ENCODE results near the gene SPAG16.

The SPAG16 gene

GRCh38 chr2:214019229-214019972 lies 735.1 kb downstream of the SPAG16 start:
- 89 to 92% methylated on average over 1 of the region's 3 CpGs for WGBS, 2 experiments (ENCODE audit: insufficient coverage in 2 of 2)
- Histone ChIP-seq H3K9me3 (ENCODE audit: control insufficient read depth, low read length) (no peaks in the 10 kb centered on the region), H3K4me1 (ENCODE audit: control insufficient read depth, insufficient read depth, low read length, poor library complexity, severe bottlenecking) (no peaks in the 10 kb centered on the region), H3K27ac (ENCODE audit: low read depth, low read length, severe bottlenecking) (peak overlapping the region; percentile 38), H3K4me3 (ENCODE audit: extremely low read depth, insufficient read depth, low read length, poor library complexity, severe bottlenecking) (no peak overlapping the region), H3K36me3 (ENCODE audit: control insufficient read depth, insufficient read depth, low read length) (no peaks in the 10 kb centered on the region)

- H3K27ac ChIP-seq (ENCODE audit: low read depth, low read length, severe bottlenecking) = no peak overlapping the region
- 80% methylated on average over 1 of the region's 4 CpGs; no CpG with 5 or more reads in 1 of the 2 experiments for WGBS, 2 experiments (ENCODE audit: insufficient coverage in 2 of 2)
- H3K4me1 ChIP-seq (ENCODE audit: control insufficient read depth, insufficient read depth, low read length, poor library complexity, severe bottlenecking) = no peaks in the 10 kb centered on the region
- H3K4me3 ChIP-seq (ENCODE audit: extremely low read depth, insufficient read depth, low read length, poor library complexity, severe bottlenecking) = no peak overlapping the region
- no peaks in the 10 kb centered on the region for H3K36me3 ChIP-seq (ENCODE audit: control insufficient read depth, insufficient read depth, low read length)
- H3K9me3 ChIP-seq (ENCODE audit: control insufficient read depth, low read length) = no peaks in the 10 kb centered on the region
Measured at GRCh38 chr2:214019973-214020345, 735.7 kb downstream of the SPAG16 start.

GRCh38 chr2:214029190-214029589 lies 744.9 kb downstream of the SPAG16 start:
- Histone ChIP-seq H3K36me3 (ENCODE audit: control insufficient read depth, insufficient read depth, low read length) (no peaks in the 10 kb centered on the region), H3K4me1 (ENCODE audit: control insufficient read depth, insufficient read depth, low read length, poor library complexity, severe bottlenecking) (no peaks in the 10 kb centered on the region), H3K9me3 (ENCODE audit: control insufficient read depth, low read length) (no peaks in the 10 kb centered on the region), H3K27ac (ENCODE audit: low read depth, low read length, severe bottlenecking) (no peak overlapping the region), H3K4me3 (ENCODE audit: extremely low read depth, insufficient read depth, low read length, poor library complexity, severe bottlenecking) (no peak overlapping the region)
- no CpG with 5 or more reads among the region's 2 CpGs for WGBS, 2 experiments (ENCODE audit: insufficient coverage in 2 of 2)

GRCh38 chr2:214031566-214031965 lies 747.3 kb downstream of the SPAG16 start:
- H3K4me1 ChIP-seq (ENCODE audit: control insufficient read depth, insufficient read depth, low read length, poor library complexity, severe bottlenecking) = no peaks in the 10 kb centered on the region
- H3K27ac ChIP-seq (ENCODE audit: low read depth, low read length, severe bottlenecking) = no peak overlapping the region
- no peaks in the 10 kb centered on the region for H3K36me3 ChIP-seq (ENCODE audit: control insufficient read depth, insufficient read depth, low read length)
- no peak overlapping the region for H3K4me3 ChIP-seq (ENCODE audit: extremely low read depth, insufficient read depth, low read length, poor library complexity, severe bottlenecking)
- no peaks in the 10 kb centered on the region for H3K9me3 ChIP-seq (ENCODE audit: control insufficient read depth, low read length)
- 67 to 100% methylated on average over 1 of the region's 1 CpG for WGBS, 2 experiments (ENCODE audit: insufficient coverage in 2 of 2)

- H3K4me1 ChIP-seq (ENCODE audit: control insufficient read depth, insufficient read depth, low read length, poor library complexity, severe bottlenecking) = no peaks in the 10 kb centered on the region
- WGBS, 2 experiments (ENCODE audit: insufficient coverage in 2 of 2) = 76 to 81% methylated on average over 3 of the region's 3 CpGs
- no peak overlapping the region for H3K4me3 ChIP-seq (ENCODE audit: extremely low read depth, insufficient read depth, low read length, poor library complexity, severe bottlenecking)
- no peak overlapping the region for H3K27ac ChIP-seq (ENCODE audit: low read depth, low read length, severe bottlenecking)
- H3K9me3 ChIP-seq (ENCODE audit: control insufficient read depth, low read length) = no peaks in the 10 kb centered on the region
- H3K36me3 ChIP-seq (ENCODE audit: control insufficient read depth, insufficient read depth, low read length) = no peaks in the 10 kb centered on the region
Measured at GRCh38 chr2:214034417-214034816, 750.2 kb downstream of the SPAG16 start.

DNA sequence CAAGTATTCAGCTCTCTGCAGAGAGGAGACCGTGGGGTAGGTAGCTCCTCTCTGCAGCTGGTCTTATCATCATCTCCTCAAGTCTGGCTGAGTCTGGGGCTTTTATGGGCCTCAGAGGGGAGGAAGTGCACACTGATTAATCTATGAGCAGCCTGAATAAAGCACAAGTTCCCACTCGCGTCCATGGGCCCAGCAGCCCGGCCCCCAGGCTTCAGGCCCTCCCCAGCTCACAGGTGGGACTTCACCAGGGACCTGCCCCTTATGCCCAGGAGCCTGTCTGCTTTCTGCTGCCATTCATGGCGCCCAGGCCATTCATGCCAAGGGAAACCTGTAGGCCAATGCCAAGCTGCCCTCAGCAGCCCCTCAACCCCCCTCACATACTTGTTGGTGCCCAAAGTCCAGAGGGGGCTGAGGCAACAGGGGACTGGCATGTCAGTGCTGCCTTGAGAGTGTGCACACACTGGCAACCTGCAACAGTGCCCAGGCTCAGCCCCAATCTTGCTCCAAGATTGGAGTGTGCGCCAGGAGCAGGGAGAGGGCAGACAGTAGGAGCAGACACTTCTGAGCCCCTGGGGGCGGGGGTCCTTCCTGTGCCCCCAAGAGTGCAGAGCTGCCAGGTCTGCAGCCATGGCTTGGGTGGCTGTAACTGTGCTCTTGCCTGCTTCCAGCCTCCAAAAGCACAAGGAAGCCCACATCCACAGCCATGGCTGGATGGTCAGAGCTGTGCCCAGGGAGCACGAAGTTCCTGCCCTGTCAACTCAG lies 751.0 kb downstream of the SPAG16 start:
- Histone ChIP-seq H3K4me3 (ENCODE audit: extremely low read depth, insufficient read depth, low read length, poor library complexity, severe bottlenecking) (no peak overlapping the region), H3K36me3 (ENCODE audit: control insufficient read depth, insufficient read depth, low read length) (no peaks in the 10 kb centered on the region), H3K4me1 (ENCODE audit: control insufficient read depth, insufficient read depth, low read length, poor library complexity, severe bottlenecking) (no peaks in the 10 kb centered on the region), H3K9me3 (ENCODE audit: control insufficient read depth, low read length) (no peaks in the 10 kb centered on the region), H3K27ac (ENCODE audit: low read depth, low read length, severe bottlenecking) (no peak overlapping the region)
- WGBS, 2 experiments (ENCODE audit: insufficient coverage in 2 of 2) = 85 to 96% methylated on average over 6 to 7 of the region's 8 CpGs

- H3K27ac ChIP-seq (ENCODE audit: low read depth, low read length, severe bottlenecking) = no peak overlapping the region
- no peak overlapping the region for H3K4me3 ChIP-seq (ENCODE audit: extremely low read depth, insufficient read depth, low read length, poor library complexity, severe bottlenecking)
- H3K36me3 ChIP-seq (ENCODE audit: control insufficient read depth, insufficient read depth, low read length) = no peaks in the 10 kb centered on the region
- H3K4me1 ChIP-seq (ENCODE audit: control insufficient read depth, insufficient read depth, low read length, poor library complexity, severe bottlenecking) = no peaks in the 10 kb centered on the region
- no peaks in the 10 kb centered on the region for H3K9me3 ChIP-seq (ENCODE audit: control insufficient read depth, low read length)
- 83% methylated on average over 1 of the region's 2 CpGs; no CpG with 5 or more reads in 1 of the 2 experiments for WGBS, 2 experiments (ENCODE audit: insufficient coverage in 2 of 2)
Measured at GRCh38 chr2:214035921-214036320, 751.7 kb downstream of the SPAG16 start.

DNA sequence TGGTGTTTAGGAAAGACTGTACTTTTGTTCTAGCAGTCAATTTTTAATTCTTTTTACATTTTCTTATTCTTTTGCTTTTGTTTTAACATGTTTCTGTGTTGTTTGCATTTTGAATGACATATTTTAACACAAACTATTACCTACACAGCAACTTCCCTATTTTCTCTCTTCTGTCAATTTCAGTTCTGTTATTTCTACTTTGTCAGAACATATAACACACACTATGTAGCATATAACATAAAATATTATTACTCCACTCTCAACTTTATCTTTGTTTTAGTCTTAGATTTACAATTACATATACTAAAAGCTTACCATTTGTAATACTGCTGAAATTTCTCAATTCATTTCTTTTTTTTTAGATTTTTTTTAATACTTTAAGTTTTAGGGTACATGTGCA lies 753.9 kb downstream of the SPAG16 start:
- Histone ChIP-seq H3K27ac (ENCODE audit: low read depth, low read length, severe bottlenecking) (no peak overlapping the region), H3K4me1 (ENCODE audit: control insufficient read depth, insufficient read depth, low read length, poor library complexity, severe bottlenecking) (no peaks in the 10 kb centered on the region), H3K4me3 (ENCODE audit: extremely low read depth, insufficient read depth, low read length, poor library complexity, severe bottlenecking) (no peak overlapping the region), H3K9me3 (ENCODE audit: control insufficient read depth, low read length) (no peaks in the 10 kb centered on the region), H3K36me3 (ENCODE audit: control insufficient read depth, insufficient read depth, low read length) (no peaks in the 10 kb centered on the region)

- no peaks in the 10 kb centered on the region for H3K36me3 ChIP-seq (ENCODE audit: control insufficient read depth, insufficient read depth, low read length)
- no peak overlapping the region for H3K4me3 ChIP-seq (ENCODE audit: extremely low read depth, insufficient read depth, low read length, poor library complexity, severe bottlenecking)
- no peaks in the 10 kb centered on the region for H3K4me1 ChIP-seq (ENCODE audit: control insufficient read depth, insufficient read depth, low read length, poor library complexity, severe bottlenecking)
- H3K27ac ChIP-seq (ENCODE audit: low read depth, low read length, severe bottlenecking) = no peak overlapping the region
- WGBS, 2 experiments (ENCODE audit: insufficient coverage in 2 of 2) = 85 to 100% methylated on average over 2 of the region's 2 CpGs
- H3K9me3 ChIP-seq (ENCODE audit: control insufficient read depth, low read length) = peaks cover 3% of the 10 kb centered on the region
Measured at GRCh38 chr2:214050731-214051130, 766.5 kb downstream of the SPAG16 start.

DNA sequence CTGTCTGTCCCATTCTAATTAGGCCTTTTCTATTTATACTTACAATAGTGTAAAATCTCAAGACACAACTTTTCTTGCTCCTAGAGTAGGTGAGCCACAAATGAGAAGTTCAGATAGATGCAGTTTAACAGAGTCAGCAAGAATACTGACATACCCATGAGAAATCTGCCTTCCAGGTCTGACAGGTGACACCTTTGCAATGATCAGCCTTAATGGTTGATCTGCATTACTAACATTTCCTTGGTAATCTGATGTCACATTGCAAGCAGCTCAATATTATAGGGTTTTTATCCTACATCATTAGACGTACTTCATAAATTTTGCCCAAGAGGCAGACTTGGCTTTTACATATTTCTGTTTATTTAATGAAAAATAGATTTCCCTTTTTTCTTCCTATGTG lies 767.3 kb downstream of the SPAG16 start:
- no peak overlapping the region for H3K27ac ChIP-seq (ENCODE audit: low read depth, low read length, severe bottlenecking)
- no peaks in the 10 kb centered on the region for H3K9me3 ChIP-seq (ENCODE audit: control insufficient read depth, low read length)
- H3K4me1 ChIP-seq (ENCODE audit: control insufficient read depth, insufficient read depth, low read length, poor library complexity, severe bottlenecking) = no peaks in the 10 kb centered on the region
- no peaks in the 10 kb centered on the region for H3K36me3 ChIP-seq (ENCODE audit: control insufficient read depth, insufficient read depth, low read length)
- no peak overlapping the region for H3K4me3 ChIP-seq (ENCODE audit: extremely low read depth, insufficient read depth, low read length, poor library complexity, severe bottlenecking)
- WGBS, 2 experiments (ENCODE audit: insufficient coverage in 2 of 2) = no CpG with 5 or more reads among the region's 1 CpG

- WGBS, 2 experiments (ENCODE audit: insufficient coverage in 2 of 2) = 81 to 93% methylated on average over 3 to 4 of the region's 5 CpGs
- no peak overlapping the region for H3K4me3 ChIP-seq (ENCODE audit: extremely low read depth, insufficient read depth, low read length, poor library complexity, severe bottlenecking)
- no peaks in the 10 kb centered on the region for H3K36me3 ChIP-seq (ENCODE audit: control insufficient read depth, insufficient read depth, low read length)
- H3K9me3 ChIP-seq (ENCODE audit: control insufficient read depth, low read length) = no peaks in the 10 kb centered on the region
- no peaks in the 10 kb centered on the region for H3K4me1 ChIP-seq (ENCODE audit: control insufficient read depth, insufficient read depth, low read length, poor library complexity, severe bottlenecking)
- no peak overlapping the region for H3K27ac ChIP-seq (ENCODE audit: low read depth, low read length, severe bottlenecking)
Measured at GRCh38 chr2:214052235-214052634, 768.0 kb downstream of the SPAG16 start.
